Activated effector memory CD4-positive, alpha-beta T cell treated with anti-CD3 and anti-CD28 coated beads, Interleukin-2, amount 50 U/mL, for 16 hours (primary cell): ENCODE measurements around the gene FREM1.

ENCODE experiments used
- DNase-seq: peaks from one replicate; pipeline ENCODE4 v3.0.0-alpha.2; 2020

FREM1 gene

GRCh38 chr9:14752871-14753270, 157.4 kb downstream of the FREM1 start:
- no peak for DNase-seq

- DNase-seq: no peak
Measured at GRCh38 chr9:14752271-14752670, 158.0 kb downstream of the FREM1 start.

- no peak for DNase-seq
Measured at GRCh38 chr9:14750821-14751220, 159.4 kb downstream of the FREM1 start.

- DNase-seq: no peak
Measured at GRCh38 chr9:14749741-14750211, 160.5 kb downstream of the FREM1 start.

- DNase-seq: no peak
Measured at GRCh38 chr9:14748373-14748772, 161.9 kb downstream of the FREM1 start.

GRCh38 chr9:14747111-14747510, 163.1 kb downstream of the FREM1 start:
- DNase-seq: no peak

- no peak for DNase-seq
Measured at GRCh38 chr9:14746626-14747025, 163.6 kb downstream of the FREM1 start.

- DNase-seq: no peak
Measured at GRCh38 chr9:14744768-14745167, 165.5 kb downstream of the FREM1 start.

- no peak for DNase-seq
Measured at GRCh38 chr9:14741369-14741768, 168.9 kb downstream of the FREM1 start.

GRCh38 chr9:14733133-14733532, 177.1 kb downstream of the FREM1 start:
- DNase-seq: no peak

GRCh38 chr9:14731294-14731981, 178.8 kb downstream of the FREM1 start:
- DNase-seq: no peak

GRCh38 chr9:14730461-14730898, 179.7 kb downstream of the FREM1 start:
- DNase-seq: no peak

- DNase-seq: no peak
Measured at GRCh38 chr9:14723301-14723700, 186.9 kb downstream of the FREM1 start.

- DNase-seq: no peak
Measured at GRCh38 chr9:14722391-14723035, 187.7 kb downstream of the FREM1 start, which contains the start of gene CER1. Gene CER1, minus strand, starts transcription at chr9:14722733. Its CDS starts 61 bp downstream, at chr9:14722672.

- DNase-seq: no peak
Measured at GRCh38 chr9:14719231-14719923, 190.9 kb downstream of the FREM1 start.

- no peak for DNase-seq
Measured at GRCh38 chr9:14715102-14715501, 195.1 kb downstream of the FREM1 start.

GRCh38 chr9:14713187-14713767, 197.0 kb downstream of the FREM1 start:
- no peak for DNase-seq

GRCh38 chr9:14710804-14711203, 199.4 kb downstream of the FREM1 start:
- DNase-seq: no peak

GRCh38 chr9:14706530-14707140, 203.6 kb downstream of the FREM1 start:
- no peak for DNase-seq

- no peak for DNase-seq
Measured at GRCh38 chr9:14705079-14705478, 205.1 kb downstream of the FREM1 start.

- DNase-seq: no peak
Measured at GRCh38 chr9:14704281-14704680, 205.9 kb downstream of the FREM1 start.

- DNase-seq: no peak
Measured at GRCh38 chr9:14702200-14702720, 208.0 kb downstream of the FREM1 start.
